Measurements from ENCODE around the gene SS18. TPM values are rescaled to one million over a fixed set of nuclear protein-coding genes. Genes with fewer than 3 reads are reported as not detected.

Gene SS18
- total and polyA plus RNA-seq, 4 donors = 16.3 to 74.7 (median 34.5) TPM

- H3K9ac ChIP-seq (ENCODE audit: low read depth in 1 of 2, low read length in 2 of 2) = no peak overlapping the region
- peaks cover 0 to 8% (median 6%) of the 10 kb centered on the region in 4 donors for H3K9me3 ChIP-seq (ENCODE audit: control insufficient read depth in 4 of 4, low read length in 3 of 4)
- WGBS = 89% methylated on average over 2 of the region's 2 CpGs
- H3K27ac ChIP-seq (ENCODE audit: low read depth in 1 of 2, low read length in 2 of 2) = no peak overlapping the region
- TF ChIP-seq HNF4G (IDR thresholded peaks at IDR 0.05) (no peak), HNF4A (conservative IDR thresholded peaks at IDR 0.05) (no peak), FOXA1 (IDR thresholded peaks at IDR 0.05) (no peak), CTCF (IDR thresholded peaks at IDR 0.05; ENCODE audit: low read depth, low read length, missing input control) (no peak), GABPA (IDR thresholded peaks at IDR 0.05 in 1 of 2, conservative IDR thresholded peaks at IDR 0.05 in 1 of 2) (no peak), MAX (IDR thresholded peaks at IDR 0.05) (no peak), REST (IDR thresholded peaks at IDR 0.05) (no peak)
- H3K36me3 ChIP-seq (ENCODE audit: control insufficient read depth in 4 of 4, insufficient read depth in 3 of 4, low read depth in 1 of 4, low read length in 3 of 4) = peaks cover 3 to 45% (median 37%) of the 10 kb centered on the region in 4 donors
- no peak for DNase-seq (ENCODE audit: low spot score)
- no peaks in the 10 kb centered on the region for H3K27me3 ChIP-seq (ENCODE audit: control insufficient read depth in 4 of 4, insufficient read depth in 4 of 4, low read length in 3 of 4)
- no peak overlapping the region for H3K4me3 ChIP-seq (ENCODE audit: low read depth in 1 of 3, low read length in 3 of 3)
- peaks cover 0 to 7% (median 2%) of the 10 kb centered on the region in 4 donors for H3K4me1 ChIP-seq (ENCODE audit: control insufficient read depth in 4 of 4, insufficient read depth in 4 of 4, low read length in 3 of 4)
These were observed 16.2 kb downstream of the SS18 start for GRCh38 chr18:26074246-26074645.

- H3K9ac ChIP-seq (ENCODE audit: low read depth in 1 of 2, low read length in 2 of 2) = no peak overlapping the region
- H3K4me1 ChIP-seq (ENCODE audit: control insufficient read depth in 4 of 4, insufficient read depth in 4 of 4, low read length in 3 of 4) = peaks cover 0 to 7% (median 2%) of the 10 kb centered on the region in 4 donors
- no peak overlapping the region for H3K27ac ChIP-seq (ENCODE audit: low read depth in 1 of 2, low read length in 2 of 2)
- no peak overlapping the region for H3K4me3 ChIP-seq (ENCODE audit: low read depth in 1 of 3, low read length in 3 of 3)
- WGBS = 24% methylated on average over 2 of the region's 2 CpGs
- no peak for DNase-seq (ENCODE audit: low spot score)
- peaks cover 0 to 8% (median 6%) of the 10 kb centered on the region in 4 donors for H3K9me3 ChIP-seq (ENCODE audit: control insufficient read depth in 4 of 4, low read length in 3 of 4)
- H3K27me3 ChIP-seq (ENCODE audit: control insufficient read depth in 4 of 4, insufficient read depth in 4 of 4, low read length in 3 of 4) = no peaks in the 10 kb centered on the region
- no peak for TF ChIP-seq REST (IDR thresholded peaks at IDR 0.05)
- TF ChIP-seq RAD21 (IDR thresholded peaks at IDR 0.05) = no peak
- no peak for TF ChIP-seq HNF4A (conservative IDR thresholded peaks at IDR 0.05)
- no peak for TF ChIP-seq RXRA (IDR thresholded peaks at IDR 0.05)
- no peak for TF ChIP-seq NR2F2 (IDR thresholded peaks at IDR 0.05)
- TF ChIP-seq ZBTB33 (IDR thresholded peaks at IDR 0.05) = no peak
- TF ChIP-seq SP1 (IDR thresholded peaks at IDR 0.05) = no peak
- TF ChIP-seq HNF4G (IDR thresholded peaks at IDR 0.05) = no peak
- H3K36me3 ChIP-seq (ENCODE audit: control insufficient read depth in 4 of 4, insufficient read depth in 3 of 4, low read depth in 1 of 4, low read length in 3 of 4) = peaks cover 3 to 42% (median 36%) of the 10 kb centered on the region in 4 donors
These were observed 16.7 kb downstream of the SS18 start for GRCh38 chr18:26073758-26074157.
